ENCODE measurements around the gene BEAN1.

The BEAN1 gene

GRCh38 chr16:66408163-66409048 is 18.7 kb upstream of the BEAN1 start:
- Histone ChIP-seq H3K4me1 (ENCODE audit: insufficient read depth, low read length) (peaks cover 10% of the 10 kb centered on the region; the same call in 1 of the 2 replicates), H3K27ac (ENCODE audit: low read depth, low read length) (no peak overlapping the region), H3K9ac (ENCODE audit: low read depth, low read length) (peak overlapping the region; percentile 26; the same call in 1 of the 2 replicates), H3K36me3 (ENCODE audit: insufficient read depth, low read length) (no peaks in the 10 kb centered on the region), H3K9me3 (ENCODE audit: insufficient read depth, low read depth, low read length) (peaks cover 5% of the 10 kb centered on the region; the same call in 1 of the 2 replicates), H3K4me3 (ENCODE audit: low read length) (peak overlapping the region; percentile 32; the same call in 1 of the 2 replicates), H3K27me3 (ENCODE audit: insufficient read depth, low read length) (peaks cover 8% of the 10 kb centered on the region; the same call in 1 of the 2 replicates)
- WGBS: 57% methylated on average over 5 of the region's 5 CpGs

DNA sequence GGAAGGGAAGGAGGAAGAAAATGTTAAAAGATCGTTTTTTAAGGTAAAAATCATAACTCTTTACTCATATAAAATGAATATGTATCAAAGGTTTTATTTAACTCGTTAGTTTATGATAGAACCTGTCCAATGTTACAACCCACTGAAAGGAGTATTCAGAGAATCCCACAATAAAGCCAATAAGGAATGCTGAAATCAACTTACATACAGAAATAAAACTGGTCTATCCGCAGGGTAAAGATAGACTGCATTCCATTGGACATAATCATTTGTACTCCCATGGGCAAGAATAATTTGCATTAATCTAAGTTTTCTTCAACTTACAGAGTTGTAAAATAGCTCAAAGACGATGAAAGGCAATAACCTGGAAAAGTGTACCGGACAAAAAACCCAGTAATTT is 17.9 kb upstream of the BEAN1 start:
- peaks cover 10% of the 10 kb centered on the region; the same call in 1 of the 2 replicates for H3K4me1 ChIP-seq (ENCODE audit: insufficient read depth, low read length)
- peaks cover 8% of the 10 kb centered on the region; the same call in 1 of the 2 replicates for H3K27me3 ChIP-seq (ENCODE audit: insufficient read depth, low read length)
- H3K9me3 ChIP-seq (ENCODE audit: insufficient read depth, low read depth, low read length): peaks cover 5% of the 10 kb centered on the region; the same call in 1 of the 2 replicates
- no peak overlapping the region for H3K27ac ChIP-seq (ENCODE audit: low read depth, low read length)
- H3K4me3 ChIP-seq (ENCODE audit: low read length): no peak overlapping the region
- no peaks in the 10 kb centered on the region for H3K36me3 ChIP-seq (ENCODE audit: insufficient read depth, low read length)
- WGBS: 88% methylated on average over 2 of the region's 5 CpGs
- no peak overlapping the region for H3K9ac ChIP-seq (ENCODE audit: low read depth, low read length)

GRCh38 chr16:66412182-66412581 is 14.9 kb upstream of the BEAN1 start:
- no peak overlapping the region for H3K27ac ChIP-seq (ENCODE audit: low read depth, low read length)
- peaks cover 5% of the 10 kb centered on the region; the same call in 1 of the 2 replicates for H3K9me3 ChIP-seq (ENCODE audit: insufficient read depth, low read depth, low read length)
- H3K36me3 ChIP-seq (ENCODE audit: insufficient read depth, low read length): no peaks in the 10 kb centered on the region
- H3K4me1 ChIP-seq (ENCODE audit: insufficient read depth, low read length): peaks cover 10% of the 10 kb centered on the region; the same call in 1 of the 2 replicates
- H3K9ac ChIP-seq (ENCODE audit: low read depth, low read length): no peak overlapping the region
- H3K4me3 ChIP-seq (ENCODE audit: low read length): no peak overlapping the region
- H3K27me3 ChIP-seq (ENCODE audit: insufficient read depth, low read length): peaks cover 1% of the 10 kb centered on the region; the same call in 1 of the 2 replicates

- 81% methylated on average over 1 of the region's 1 CpG for WGBS
- H3K4me3 ChIP-seq (ENCODE audit: low read length): no peak overlapping the region
- no peak overlapping the region for H3K9ac ChIP-seq (ENCODE audit: low read depth, low read length)
- H3K27ac ChIP-seq (ENCODE audit: low read depth, low read length): no peak overlapping the region
- H3K9me3 ChIP-seq (ENCODE audit: insufficient read depth, low read depth, low read length): peaks cover 5% of the 10 kb centered on the region; the same call in 1 of the 2 replicates
- H3K27me3 ChIP-seq (ENCODE audit: insufficient read depth, low read length): no peaks in the 10 kb centered on the region
- no peaks in the 10 kb centered on the region for H3K36me3 ChIP-seq (ENCODE audit: insufficient read depth, low read length)
- H3K4me1 ChIP-seq (ENCODE audit: insufficient read depth, low read length): no peaks in the 10 kb centered on the region
These were observed 12.2 kb upstream of the BEAN1 start for GRCh38 chr16:66414891-66415290.

- Histone ChIP-seq H3K4me3 (ENCODE audit: low read length) (no peak overlapping the region), H3K27ac (ENCODE audit: low read depth, low read length) (no peak overlapping the region), H3K36me3 (ENCODE audit: insufficient read depth, low read length) (no peaks in the 10 kb centered on the region), H3K9me3 (ENCODE audit: insufficient read depth, low read depth, low read length) (peaks cover 5% of the 10 kb centered on the region; the same call in 1 of the 2 replicates), H3K4me1 (ENCODE audit: insufficient read depth, low read length) (no peaks in the 10 kb centered on the region), H3K27me3 (ENCODE audit: insufficient read depth, low read length) (no peaks in the 10 kb centered on the region), H3K9ac (ENCODE audit: low read depth, low read length) (no peak overlapping the region)
- 100% methylated on average over 1 of the region's 1 CpG for WGBS
These were observed 11.0 kb upstream of the BEAN1 start for GRCh38 chr16:66416136-66416535.

DNA sequence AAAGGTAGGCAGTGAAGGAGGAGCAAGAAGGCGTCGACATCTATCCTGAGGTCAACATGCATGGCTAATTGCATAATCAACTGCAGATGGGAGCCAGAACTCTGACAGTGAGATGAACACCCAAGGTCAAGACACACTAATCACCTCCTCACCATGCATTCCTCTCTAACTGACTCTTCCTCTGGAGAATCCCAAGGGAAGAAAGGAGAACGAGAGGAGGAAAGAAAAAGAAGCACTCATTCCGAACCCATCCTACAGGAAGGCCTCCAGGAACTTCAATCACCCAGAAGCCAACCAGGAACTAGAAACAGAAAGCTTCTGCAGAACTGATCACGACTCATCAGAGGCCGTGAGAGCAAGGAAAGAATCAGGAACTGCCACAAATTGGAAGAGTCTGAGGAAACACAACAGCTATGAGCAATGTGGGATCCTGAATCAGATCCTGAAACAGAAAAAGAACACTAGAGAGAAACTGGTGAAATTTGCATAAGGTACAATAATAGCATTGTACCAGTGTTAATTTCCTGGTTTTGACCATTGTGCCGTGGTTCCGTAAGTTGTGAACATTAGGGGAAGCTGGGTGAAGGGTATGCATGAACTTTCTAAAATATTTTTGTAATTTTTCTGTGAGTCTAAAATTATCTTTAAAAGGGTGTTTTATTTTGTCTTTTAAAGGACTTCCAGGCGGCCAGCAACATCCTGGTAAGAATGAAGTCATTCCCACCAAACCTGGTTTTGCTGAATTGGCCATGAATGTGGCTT is 10.0 kb upstream of the BEAN1 start:
- H3K4me1 ChIP-seq (ENCODE audit: insufficient read depth, low read length): no peaks in the 10 kb centered on the region
- H3K27me3 ChIP-seq (ENCODE audit: insufficient read depth, low read length): no peaks in the 10 kb centered on the region
- 90% methylated on average over 8 of the region's 9 CpGs for WGBS
- peaks cover 4% of the 10 kb centered on the region; the same call in 1 of the 2 replicates for H3K9me3 ChIP-seq (ENCODE audit: insufficient read depth, low read depth, low read length)
- H3K36me3 ChIP-seq (ENCODE audit: insufficient read depth, low read length): no peaks in the 10 kb centered on the region
- H3K27ac ChIP-seq (ENCODE audit: low read depth, low read length): no peak overlapping the region
- no peak overlapping the region for H3K9ac ChIP-seq (ENCODE audit: low read depth, low read length)
- H3K4me3 ChIP-seq (ENCODE audit: low read length): no peak overlapping the region

DNA sequence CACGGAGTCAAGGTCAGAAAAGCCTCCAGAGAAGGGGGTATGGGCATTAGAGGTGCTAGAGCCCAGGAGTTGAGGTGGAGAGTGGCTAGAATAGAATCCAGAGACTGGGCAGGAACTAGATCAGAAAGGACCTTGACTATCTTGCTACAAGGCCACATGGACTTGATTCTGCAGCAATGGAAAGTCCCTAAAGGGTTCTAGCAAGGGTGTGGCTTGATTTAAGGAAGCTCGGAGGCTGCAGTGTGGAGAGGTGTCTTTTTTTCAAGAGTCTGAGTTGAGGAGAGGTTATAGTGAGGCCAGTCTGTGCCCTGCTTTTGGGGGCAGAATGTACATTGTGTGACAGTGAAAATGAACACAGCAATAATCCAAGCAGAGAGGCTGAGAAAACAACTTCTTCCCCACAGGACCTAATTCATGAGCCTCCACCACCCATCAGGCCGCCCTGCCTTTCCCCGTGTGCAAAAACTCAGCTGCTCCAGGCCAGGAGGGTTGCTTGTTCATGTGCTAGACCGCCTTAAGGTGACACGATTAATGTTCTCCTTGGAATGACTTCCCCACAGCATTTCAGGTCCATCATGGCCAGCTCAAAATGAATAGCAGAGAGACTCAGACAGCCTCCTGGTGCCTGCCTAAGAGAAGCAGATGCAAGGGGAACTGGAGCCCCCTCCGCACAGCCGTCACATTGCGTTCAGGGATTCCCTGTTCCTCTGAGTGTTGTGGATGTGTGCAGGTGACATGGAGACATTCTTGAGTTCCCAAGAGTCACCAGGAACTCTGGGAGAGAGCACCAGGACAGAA is 8.7 kb upstream of the BEAN1 start:
- Histone ChIP-seq H3K9me3 (ENCODE audit: insufficient read depth, low read depth, low read length) (no peaks in the 10 kb centered on the region), H3K4me1 (ENCODE audit: insufficient read depth, low read length) (no peaks in the 10 kb centered on the region), H3K36me3 (ENCODE audit: insufficient read depth, low read length) (no peaks in the 10 kb centered on the region), H3K27ac (ENCODE audit: low read depth, low read length) (no peak overlapping the region), H3K4me3 (ENCODE audit: low read length) (no peak overlapping the region), H3K9ac (ENCODE audit: low read depth, low read length) (no peak overlapping the region), H3K27me3 (ENCODE audit: insufficient read depth, low read length) (peaks cover 10% of the 10 kb centered on the region)
- WGBS: 93% methylated on average over 9 of the region's 9 CpGs

- no peak overlapping the region for H3K9ac ChIP-seq (ENCODE audit: low read depth, low read length)
- H3K27ac ChIP-seq (ENCODE audit: low read depth, low read length): no peak overlapping the region
- WGBS: 71% methylated on average over 3 of the region's 3 CpGs
- peaks cover 22% of the 10 kb centered on the region for H3K27me3 ChIP-seq (ENCODE audit: insufficient read depth, low read length)
- H3K4me1 ChIP-seq (ENCODE audit: insufficient read depth, low read length): no peaks in the 10 kb centered on the region
- H3K9me3 ChIP-seq (ENCODE audit: insufficient read depth, low read depth, low read length): no peaks in the 10 kb centered on the region
- H3K36me3 ChIP-seq (ENCODE audit: insufficient read depth, low read length): no peaks in the 10 kb centered on the region
- H3K4me3 ChIP-seq (ENCODE audit: low read length): no peak overlapping the region
These were observed 7.6 kb upstream of the BEAN1 start for GRCh38 chr16:66419527-66419926.

DNA sequence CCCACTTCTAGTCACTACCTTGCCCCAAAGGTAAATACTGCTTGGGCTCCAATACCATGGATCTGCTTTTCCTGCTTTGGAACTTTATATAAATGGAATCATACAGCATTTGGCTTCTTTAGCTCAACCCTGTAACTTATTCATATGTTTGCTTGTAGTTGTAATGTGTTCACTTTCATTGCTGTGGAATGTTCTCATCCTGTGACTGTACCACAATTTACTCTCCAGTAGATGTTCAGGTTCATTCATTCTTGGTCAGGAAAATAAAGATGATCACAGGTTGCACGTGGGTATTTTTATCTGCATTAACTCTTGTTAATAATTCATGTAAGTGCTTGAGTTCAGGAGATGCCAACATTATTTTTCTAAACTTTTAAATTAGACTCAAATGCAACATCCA is 6.7 kb upstream of the BEAN1 start:
- H3K36me3 ChIP-seq (ENCODE audit: insufficient read depth, low read length): no peaks in the 10 kb centered on the region

GRCh38 chr16:66421891-66422290 is 5.2 kb upstream of the BEAN1 start:
- Histone ChIP-seq H3K4me3 (ENCODE audit: low read length) (no peak overlapping the region), H3K4me1 (ENCODE audit: insufficient read depth, low read length) (no peaks in the 10 kb centered on the region), H3K9me3 (ENCODE audit: insufficient read depth, low read depth, low read length) (no peaks in the 10 kb centered on the region), H3K27ac (ENCODE audit: low read depth, low read length) (no peak overlapping the region), H3K9ac (ENCODE audit: low read depth, low read length) (no peak overlapping the region), H3K27me3 (ENCODE audit: insufficient read depth, low read length) (peaks cover 45% of the 10 kb centered on the region), H3K36me3 (ENCODE audit: insufficient read depth, low read length) (no peaks in the 10 kb centered on the region)
- WGBS: 95% methylated on average over 5 of the region's 6 CpGs

More for the DNA sequence above, 6.7 kb upstream of the BEAN1 start:
- H3K9ac ChIP-seq (ENCODE audit: low read depth, low read length): no peak overlapping the region
- no CpG with 5 or more reads among the region's 1 CpG for WGBS
- H3K4me3 ChIP-seq (ENCODE audit: low read length): no peak overlapping the region
- no peaks in the 10 kb centered on the region for H3K4me1 ChIP-seq (ENCODE audit: insufficient read depth, low read length)
- peaks cover 31% of the 10 kb centered on the region for H3K27me3 ChIP-seq (ENCODE audit: insufficient read depth, low read length)
- no peaks in the 10 kb centered on the region for H3K9me3 ChIP-seq (ENCODE audit: insufficient read depth, low read depth, low read length)
- H3K27ac ChIP-seq (ENCODE audit: low read depth, low read length): no peak overlapping the region
